Endothelial cell of umbilical vein (primary cell): ENCODE results near the gene RBMS1. TPM values are rescaled to one million over a fixed set of nuclear protein-coding genes. Genes with fewer than 3 reads are reported as not detected.

Experiments used
- BruUV-seq: library from RNA; stranded (reverse); fragments of 400-500 nt; replicated peaks from 2 replicates; lab custom pipeline; 2021; lab: Mats Ljungman, UMichigan
- CTCF ChIA-PET: fragments of 300-600, 350-600 bp; sonication (Branson Sonifier 250); formaldehyde crosslinking; loops from one replicate; lab custom pipeline; 2021; ENCODE audit warnings: antibody characterized with exemption, inconsistent platforms; lab: Charles Lee
- POLR2A ChIA-PET: fragments of 300-600, 350-600 bp; sonication (Branson Sonifier 250); formaldehyde crosslinking; loops from one replicate; lab custom pipeline; 2021; ENCODE audit warnings: antibody characterized with exemption, inconsistent platforms; lab: Charles Lee
- DNase-seq: peaks from one replicate; pipeline ENCODE4 v3.0.0-alpha.2; 2011; ENCODE audit warnings: low read depth, low spot score
- FAIRE-seq: peaks from 2 replicates; lab custom pipeline; 2011; peaks lifted over from hg19 to GRCh38; lab: Jason Lieb, UNC
- H2AFZ ChIP-seq: 2 replicates; pipeline ENCODE4 v1.6.0; 2012; ENCODE audit warnings: low read depth, low read length, control low read depth, inconsistent platforms
- H3K27ac ChIP-seq: 2 replicates; pipeline ENCODE4 v1.5.1; 2011; ENCODE audit warnings: low read depth, mild to moderate bottlenecking, control low read depth, low read length, moderate library complexity; ENCODE audit not compliant: insufficient read depth
- H3K27me3 ChIP-seq, 2 experiments: 2 replicates each; pipeline versions ENCODE4 v1.6.0 to v1.6.1; 2011; ENCODE audit warnings: low read length in 2 of 2, mixed read lengths in 1 of 2; ENCODE audit not compliant: control insufficient read depth in 2 of 2, insufficient read depth in 2 of 2
- H3K36me3 ChIP-seq, 2 experiments: 2 replicates in 1 of 2; 3 replicates in 1 of 2; pipeline ENCODE4 v1.5.1; 2011; ENCODE audit warnings: low read length in 2 of 2, mild to moderate bottlenecking in 1 of 2, moderate library complexity in 1 of 2; ENCODE audit not compliant: control insufficient read depth in 2 of 2, insufficient read depth in 2 of 2; ENCODE audit errors: extremely low read depth in 1 of 2
- H3K4me1 ChIP-seq: 3 replicates; pipeline ENCODE4 v1.5.1; 2011; ENCODE audit warnings: mild to moderate bottlenecking, low read length; ENCODE audit not compliant: control insufficient read depth, insufficient read depth; ENCODE audit errors: extremely low read depth
- H3K4me2 ChIP-seq: 2 replicates; pipeline ENCODE4 v1.6.1; 2011; ENCODE audit warnings: low read length, control low read depth, mixed read lengths; ENCODE audit not compliant: insufficient read depth
- H3K4me3 ChIP-seq, 3 experiments: fragments of 200-600 bp in 1 of 3; sonication (generic), shearing (Covaris generic) in 1 of 3; replicated peaks in 1 of 3; 2 replicates each; pipeline ENCODE4 v1.5.1; 2011 to 2016; ENCODE audit warnings: control low read depth in 3 of 3, low read length in 3 of 3, mild to moderate bottlenecking in 2 of 3, inconsistent platforms in 1 of 3, low read depth in 1 of 3, moderate library complexity in 1 of 3; ENCODE audit not compliant: insufficient read depth in 1 of 3
- H3K79me2 ChIP-seq: 2 replicates; pipeline ENCODE4 v1.6.0; 2012; ENCODE audit warnings: low read length, inconsistent platforms; ENCODE audit not compliant: control insufficient read depth, insufficient read depth
- H3K9ac ChIP-seq: replicated peaks from 2 replicates; pipeline ENCODE3; 2011; ENCODE audit warnings: low read length, control low read depth; ENCODE audit not compliant: insufficient read depth; ENCODE audit errors: extremely low read depth
- H3K9me1 ChIP-seq: replicated peaks from 3 replicates; pipeline ENCODE4 v1.6.0; 2011; ENCODE audit warnings: mild to moderate bottlenecking, low read length; ENCODE audit not compliant: control insufficient read depth, insufficient read depth; ENCODE audit errors: extremely low read depth
- H3K9me3 ChIP-seq: replicated peaks from 2 replicates; pipeline ENCODE4 v1.5.1; 2012; ENCODE audit warnings: low read length, inconsistent platforms; ENCODE audit not compliant: control insufficient read depth, insufficient read depth
- H4K20me1 ChIP-seq: replicated peaks from 2 replicates; pipeline ENCODE3; 2011; ENCODE audit warnings: mild to moderate bottlenecking, low read length; ENCODE audit not compliant: control insufficient read depth, insufficient read depth; ENCODE audit errors: extremely low read depth
- EZH2 ChIP-seq: IDR thresholded peaks from 2 replicates; pipeline ENCODE4 v1.6.1; 2012; ENCODE audit warnings: borderline replicate concordance, low read depth, mild to moderate bottlenecking, moderate library complexity, low read length, inconsistent platforms; ENCODE audit not compliant: severe bottlenecking
- FOS ChIP-seq: IDR thresholded peaks from 2 replicates; pipeline ENCODE4 v1.6.1; 2011; ENCODE audit warnings: mild to moderate bottlenecking, low read length, moderate library complexity, borderline replicate concordance; ENCODE audit not compliant: insufficient read depth
- GATA2 ChIP-seq: IDR thresholded peaks from 2 replicates; pipeline ENCODE4 v1.7.0; 2011; ENCODE audit warnings: low read depth, mild to moderate bottlenecking, moderate library complexity, mixed read lengths, low read length; ENCODE audit not compliant: insufficient read length, insufficient read depth
- JUN ChIP-seq: IDR thresholded peaks from 2 replicates; pipeline ENCODE4 v1.6.1; 2011; ENCODE audit warnings: borderline replicate concordance, low read depth; ENCODE audit not compliant: insufficient read length, insufficient read depth
- MAX ChIP-seq: IDR thresholded peaks from 2 replicates; pipeline ENCODE4 v1.6.1; 2011; ENCODE audit not compliant: insufficient read depth, insufficient read length
- MYC ChIP-seq: IDR thresholded peaks from one replicate; pipeline ENCODE4 v1.6.1; 2011; ENCODE audit warnings: mild to moderate bottlenecking, low read depth, low read length
- POLR2A ChIP-seq: IDR thresholded peaks from 2 replicates; pipeline ENCODE4 v1.6.1; 2012; ENCODE audit warnings: low read depth, mild to moderate bottlenecking, control low read depth, low read length
- POLR2AphosphoS5 ChIP-seq: IDR thresholded peaks from 2 replicates; pipeline ENCODE4 v1.6.1; 2012; ENCODE audit warnings: low read depth, mild to moderate bottlenecking, control low read depth, low read length, moderate library complexity; ENCODE audit not compliant: insufficient read depth
- dilution Hi-C: fragments of 300-500 bp; cut with MboI; formaldehyde crosslinking; loops from one replicate; pipeline ENCODE4 v1.15.0; 2019; ENCODE audit warnings: low sequenced_read_pairs; ENCODE audit not compliant: extremely low pct_ligation_motif_present
- intact Hi-C: fragments of 100-400 bp; cut with micrococcal nuclease; formaldehyde crosslinking; loops from one replicate; pipeline ENCODE4 v1.10.0; 2022
- polyA plus RNA-seq, 4 experiments: library from polyadenylated mRNA; depleted of rRNA in 3 of 4; stranded (reverse) in 3 of 4; unstranded in 1 of 4; fragments of >200 nt; gene quantifications; 2 replicates each; pipeline versions ENCODE4 v1.2.1 to v1.2.3, GENCODE V29; 2011 to 2012; ENCODE audit warnings: missing spikeins in 1 of 4
- total RNA-seq: library from RNA; stranded (reverse); gene quantifications from 2 replicates; pipeline ENCODE4 v1.2.3, GENCODE V29; 2021
- TF ChIP-seq, protein P1 (sequence below), 2 donors: IDR thresholded peaks; 1 replicate in 1 of 2; 2 replicates in 1 of 2; pipeline ENCODE4 v1.5.1; 2011; ENCODE audit warnings: low read length in 2 of 2, mild to moderate bottlenecking in 2 of 2, moderate library complexity in 2 of 2, control low read depth in 1 of 2, inconsistent platforms in 1 of 2, low read depth in 1 of 2; ENCODE audit not compliant: insufficient read depth in 1 of 2; ENCODE audit errors: extremely low read depth in 1 of 2

RBMS1 gene
- total and polyA plus RNA-seq, 2 donors (not counting 3 experiments of a cell fraction or from before 2014, with no cell fraction given): 60.0 to 93.3 TPM

- H3K36me3 ChIP-seq: no peaks in the 10 kb centered on the region
- H3K9me3 ChIP-seq: no peaks in the 10 kb centered on the region
- no peaks in the 10 kb centered on the region for H4K20me1 ChIP-seq
- H3K4me1 ChIP-seq: peaks cover 25% of the 10 kb centered on the region
- DNase-seq (peak; percentile 41), FAIRE-seq (no peak)
- intact Hi-C loops: loop anchor here (1.0 to 5.0 kb wide), 2 partner anchors 172 to 217 kb away; no protein-coding TSS in a partner anchor
- TSS peak; percentile 18 for BruUV-seq
- ChIA-PET CTCF (interaction anchor here (1.2 to 1.5 kb wide), 2 partner anchors 60 to 476 kb away, joined by 4 to 6 read pairs; no protein-coding TSS in a partner anchor), POLR2A (interaction anchor here (0.6 kb wide), 1 partner anchor 38 kb away, joined by 8 read pairs; no protein-coding TSS in a partner anchor)
- no peak for TF ChIP-seq JUN
- no peak for TF ChIP-seq GATA2
- TF ChIP-seq, protein P1, sequence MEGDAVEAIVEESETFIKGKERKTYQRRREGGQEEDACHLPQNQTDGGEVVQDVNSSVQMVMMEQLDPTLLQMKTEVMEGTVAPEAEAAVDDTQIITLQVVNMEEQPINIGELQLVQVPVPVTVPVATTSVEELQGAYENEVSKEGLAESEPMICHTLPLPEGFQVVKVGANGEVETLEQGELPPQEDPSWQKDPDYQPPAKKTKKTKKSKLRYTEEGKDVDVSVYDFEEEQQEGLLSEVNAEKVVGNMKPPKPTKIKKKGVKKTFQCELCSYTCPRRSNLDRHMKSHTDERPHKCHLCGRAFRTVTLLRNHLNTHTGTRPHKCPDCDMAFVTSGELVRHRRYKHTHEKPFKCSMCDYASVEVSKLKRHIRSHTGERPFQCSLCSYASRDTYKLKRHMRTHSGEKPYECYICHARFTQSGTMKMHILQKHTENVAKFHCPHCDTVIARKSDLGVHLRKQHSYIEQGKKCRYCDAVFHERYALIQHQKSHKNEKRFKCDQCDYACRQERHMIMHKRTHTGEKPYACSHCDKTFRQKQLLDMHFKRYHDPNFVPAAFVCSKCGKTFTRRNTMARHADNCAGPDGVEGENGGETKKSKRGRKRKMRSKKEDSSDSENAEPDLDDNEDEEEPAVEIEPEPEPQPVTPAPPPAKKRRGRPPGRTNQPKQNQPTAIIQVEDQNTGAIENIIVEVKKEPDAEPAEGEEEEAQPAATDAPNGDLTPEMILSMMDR (IDR thresholded peaks at IDR 0.05; ENCODE audit: extremely low read depth in 1 of 2, insufficient read depth in 1 of 2, low read depth in 1 of 2, low read length in 2 of 2): no peak
- TF ChIP-seq MYC: no peak
- TF ChIP-seq POLR2A: no peak
- no peak for TF ChIP-seq MAX
- no peak for TF ChIP-seq EZH2
- TF ChIP-seq POLR2AphosphoS5: no peak
- TF ChIP-seq FOS: no peak
- no peak overlapping the region for H3K27ac ChIP-seq
- H3K4me2 ChIP-seq: peak overlapping the region; percentile 72
- H3K9ac ChIP-seq: peak overlapping the region; percentile 96
- peak overlapping the region; percentile 61 to 100 (median 99) for H3K4me3 ChIP-seq
- H3K9me1 ChIP-seq: no peaks in the 10 kb centered on the region
- H3K27me3 ChIP-seq: no peaks in the 10 kb centered on the region
- peak overlapping the region; percentile 25 for H2AFZ ChIP-seq
- peaks cover 40% of the 10 kb centered on the region for H3K79me2 ChIP-seq
- dilution Hi-C loops: no loop called here
Observed at GRCh38 chr2:160494201-160494644, 616 bp upstream of the RBMS1 start.
